HG03280 (cell line): ENCODE data around the gene STARD6.
"Not testable (repeated sequence)": the region's sequence is repeated elsewhere in the genome, so short reads cannot be mapped to it uniquely, and the experiment has no call there.

Experiments used
- ATAC-seq: cut with Tn5 transposase; IDR thresholded peaks from one replicate; pipeline ENCODE4 v1.9.1; 2021; ENCODE audit warnings: mild to moderate bottlenecking, moderate library complexity; ENCODE audit not compliant: unreplicated experiment

Gene STARD6

DNA sequence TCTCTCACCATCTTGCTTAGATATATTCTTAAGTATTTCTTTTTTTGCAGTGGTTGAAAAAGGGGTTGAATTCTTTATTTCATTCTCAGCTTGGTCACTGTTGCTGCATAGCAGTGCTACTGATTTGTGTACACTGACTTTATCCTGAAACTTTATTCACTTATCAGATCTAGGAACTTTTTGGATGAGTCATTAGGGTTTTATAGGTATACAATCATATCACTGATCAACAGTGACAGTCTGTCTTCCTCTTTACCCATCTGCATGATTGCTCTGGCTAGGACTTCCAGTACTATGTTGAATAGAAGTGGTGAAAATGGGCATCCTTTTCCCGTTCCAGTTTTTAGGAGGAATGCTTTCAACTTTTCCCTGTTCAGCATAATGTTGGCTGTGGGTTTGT, 6.5 kb downstream of the STARD6 start:
- no peak for ATAC-seq

DNA sequence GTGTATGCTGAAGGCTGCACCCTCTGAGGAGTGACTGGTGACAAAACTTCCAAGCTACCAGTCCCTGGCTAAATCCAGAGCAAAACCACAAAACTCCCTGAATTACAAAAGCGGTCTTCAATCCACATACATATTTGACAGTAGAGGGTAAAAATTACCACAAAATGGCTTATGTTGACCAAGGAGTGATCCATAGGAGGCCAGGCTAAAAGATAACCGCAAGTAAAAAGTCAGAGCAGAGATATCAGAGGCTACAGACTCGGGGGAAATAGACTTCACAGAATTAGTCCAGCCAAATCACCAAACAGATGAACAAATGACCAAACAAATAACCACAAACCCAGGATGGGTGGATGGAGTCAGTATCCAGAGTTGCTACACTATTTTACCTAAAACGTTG, 19.4 kb downstream of the STARD6 start:
- no peak for ATAC-seq

DNA sequence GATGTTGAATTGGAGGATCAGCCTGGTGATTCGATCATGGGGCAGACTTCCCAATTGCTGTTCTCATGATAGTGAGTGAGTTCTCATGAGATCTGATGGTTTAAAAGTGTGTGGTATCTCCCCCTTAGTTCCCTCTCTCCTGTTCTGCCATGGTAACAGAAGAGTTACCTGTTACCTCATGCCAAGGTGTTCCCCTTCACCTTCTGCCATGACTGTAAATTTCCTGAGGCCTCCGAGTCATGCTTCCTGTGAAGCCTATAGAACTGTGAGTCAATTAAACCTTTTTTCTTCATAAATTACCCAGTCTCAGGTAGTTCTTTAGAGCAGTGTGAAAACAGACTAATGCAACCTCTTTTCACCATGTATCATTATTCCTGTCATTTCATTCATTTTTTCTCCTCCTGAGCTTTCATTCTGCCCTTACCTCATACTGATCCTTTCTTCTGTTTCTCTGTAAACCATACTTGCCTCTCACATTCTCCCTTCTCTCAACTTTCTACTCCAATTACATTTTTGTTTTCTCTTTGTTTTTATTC, 22.0 kb downstream of the STARD6 start:
- ATAC-seq = no peak

DNA sequence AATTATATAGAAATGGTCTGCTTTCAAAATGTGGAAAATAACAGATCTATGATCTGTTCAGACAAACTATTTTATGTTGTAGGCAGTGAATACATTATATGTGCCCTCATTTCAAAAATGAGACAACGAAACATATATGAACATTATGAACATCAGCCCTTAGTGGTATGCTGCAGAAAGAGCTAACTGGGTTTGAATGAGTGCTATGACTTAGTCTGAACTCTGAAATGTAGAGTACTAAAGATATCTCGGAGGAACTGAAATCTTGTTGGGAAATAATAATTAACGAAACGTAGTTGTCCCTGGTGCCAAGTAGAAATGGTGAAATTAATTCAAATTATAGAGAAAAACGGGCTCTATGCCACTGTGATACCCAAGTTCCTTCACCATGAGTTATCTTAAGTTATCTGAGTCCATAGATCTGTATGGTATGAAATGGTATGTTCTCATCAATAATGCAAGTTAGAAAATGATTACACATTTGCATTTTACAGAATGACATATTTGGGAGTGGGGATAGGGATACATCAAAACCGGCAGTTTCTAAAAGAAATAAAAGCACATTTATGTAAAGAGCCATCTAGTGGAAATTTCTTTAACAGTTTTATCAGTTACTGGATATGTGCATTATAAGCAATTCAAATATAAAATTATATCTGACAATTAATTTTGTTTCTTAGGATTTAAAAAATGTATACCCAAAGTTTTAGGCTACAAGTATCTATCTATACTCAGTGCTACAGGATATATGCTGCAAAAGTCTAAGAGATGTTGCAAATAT, 26.7 kb downstream of the STARD6 start:
- ATAC-seq = no peak

DNA sequence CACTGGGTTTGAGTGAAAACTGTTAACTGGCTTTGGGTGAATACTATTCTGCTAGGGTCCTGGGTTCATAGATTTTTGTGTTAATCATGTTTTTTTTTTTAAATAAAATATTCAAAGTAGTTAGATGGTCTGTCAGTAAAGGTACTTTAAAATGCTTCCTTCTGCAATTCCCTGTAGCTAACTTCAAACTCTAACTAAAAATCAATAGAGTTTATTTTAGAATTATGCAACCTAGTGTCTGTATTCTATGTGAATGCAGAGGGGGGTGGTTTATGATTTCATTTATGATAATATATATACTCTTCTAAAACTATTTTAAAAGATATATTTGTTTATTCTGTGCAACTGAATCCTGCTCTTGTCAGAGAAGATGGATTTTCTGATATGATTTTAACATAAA, 27.9 kb downstream of the STARD6 start:
- ATAC-seq = no peak

DNA sequence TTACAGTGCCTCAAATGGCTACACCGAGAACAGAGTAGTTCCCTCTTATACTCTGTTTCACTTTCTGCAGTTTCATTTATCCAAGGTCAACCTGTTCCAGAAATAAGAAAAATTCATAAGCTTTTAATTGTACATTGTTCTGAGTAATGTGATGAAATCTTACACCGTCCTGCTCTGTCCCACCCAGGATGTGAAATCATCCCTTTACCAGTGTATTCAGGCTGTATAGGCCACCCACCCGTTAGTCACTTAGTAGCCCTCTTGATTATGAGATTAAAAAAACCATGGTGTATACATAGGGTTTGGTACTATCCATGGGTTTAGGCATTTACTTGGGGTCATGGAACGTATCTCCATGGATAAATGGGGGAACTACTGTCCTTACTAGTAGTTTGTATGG, 29.8 kb downstream of the STARD6 start:
- ATAC-seq = no peak

DNA sequence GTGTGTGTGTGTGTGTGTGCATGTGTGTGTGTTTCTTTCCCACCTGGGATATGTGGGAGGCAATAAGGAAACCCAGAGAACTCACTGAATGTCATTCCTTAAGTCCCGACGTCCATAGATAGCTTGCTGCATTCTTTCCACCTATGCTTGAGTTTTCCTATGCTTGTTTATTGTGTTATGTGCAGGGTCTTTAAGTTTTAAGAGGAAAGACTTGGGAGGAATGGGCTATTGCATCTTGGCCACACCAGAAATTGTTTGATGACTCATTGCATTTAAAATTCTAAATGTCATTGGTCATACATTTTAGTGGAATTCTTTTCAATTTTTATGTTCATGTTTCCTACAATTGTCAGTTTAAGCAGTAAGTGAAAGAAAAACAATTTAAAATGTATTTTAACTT, 33.7 kb downstream of the STARD6 start:
- no peak for ATAC-seq

DNA sequence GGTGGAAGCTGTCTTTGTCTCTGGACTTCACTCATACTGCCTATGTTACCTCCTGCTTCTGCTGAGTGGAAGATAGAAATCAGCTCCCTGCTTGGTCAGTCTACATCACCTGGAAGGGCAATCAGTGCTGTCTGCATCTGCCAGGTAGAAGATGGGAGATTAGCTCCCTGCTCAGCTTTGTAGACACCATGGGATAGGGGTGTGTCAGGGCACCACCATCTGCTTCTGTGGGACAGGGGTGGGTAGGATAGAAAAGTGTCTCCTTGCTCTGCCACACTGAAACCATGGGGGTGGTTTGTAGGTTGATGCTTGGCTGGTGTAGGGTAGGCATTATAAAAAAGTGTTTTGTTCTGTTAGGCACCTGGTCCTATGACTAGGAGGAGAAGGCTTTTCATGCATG, 34.1 kb downstream of the STARD6 start:
- ATAC-seq = no peak

DNA sequence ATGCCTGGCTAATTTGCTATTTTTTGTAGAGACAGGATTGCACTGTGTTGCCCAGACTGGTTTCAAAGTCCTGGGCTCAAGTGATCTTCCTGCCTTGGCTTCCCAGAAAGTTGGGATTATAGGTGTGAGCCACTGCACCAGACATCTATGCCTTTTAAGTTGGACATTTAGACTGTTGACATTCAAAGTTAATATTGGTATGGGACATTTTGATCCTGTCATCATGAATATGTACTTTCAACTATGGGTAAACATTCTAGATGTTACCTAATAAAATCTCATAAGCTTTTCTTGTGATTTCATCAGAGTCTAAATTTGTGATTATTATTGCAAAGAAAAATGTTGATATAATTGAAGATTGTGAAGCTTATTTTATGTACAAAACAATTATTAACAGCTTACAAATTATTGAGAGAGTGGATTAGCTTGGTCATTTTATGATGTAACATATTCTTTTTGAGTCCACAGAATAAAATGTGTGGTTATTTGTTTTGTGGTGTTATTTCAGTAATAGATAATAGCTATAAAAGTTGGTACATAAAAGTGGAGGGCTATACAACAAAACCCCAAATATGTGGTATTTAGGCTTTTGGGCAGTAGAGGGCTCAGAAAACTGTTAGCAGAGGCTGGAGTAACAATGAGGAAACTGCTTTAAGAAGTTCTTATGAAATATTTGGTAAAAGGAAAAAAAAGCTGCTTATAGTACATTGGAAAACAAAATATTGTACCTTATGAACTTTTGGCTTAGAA, 41.4 kb downstream of the STARD6 start:
- ATAC-seq = no peak

DNA sequence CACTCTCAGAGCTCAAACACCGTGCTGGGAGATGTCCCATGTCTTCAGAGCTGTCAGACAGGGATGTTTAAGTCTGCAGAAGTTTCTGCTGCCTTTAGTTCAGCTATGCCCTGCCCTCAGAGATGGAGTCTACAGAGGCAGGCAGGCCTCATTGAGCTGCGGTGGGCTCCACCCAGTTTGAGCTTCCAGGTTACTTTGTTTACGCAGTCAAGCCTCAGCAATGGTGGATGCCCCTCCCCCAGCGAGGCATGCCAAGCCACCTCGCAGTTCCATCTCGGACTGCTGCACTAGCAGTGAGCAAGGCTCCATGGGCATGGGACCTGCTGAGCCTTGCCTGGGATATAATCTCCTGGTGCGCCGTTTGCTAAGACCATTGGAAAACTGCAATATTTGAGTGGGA, 48.1 kb downstream of the STARD6 start:
- not testable (repeated sequence) for ATAC-seq

DNA sequence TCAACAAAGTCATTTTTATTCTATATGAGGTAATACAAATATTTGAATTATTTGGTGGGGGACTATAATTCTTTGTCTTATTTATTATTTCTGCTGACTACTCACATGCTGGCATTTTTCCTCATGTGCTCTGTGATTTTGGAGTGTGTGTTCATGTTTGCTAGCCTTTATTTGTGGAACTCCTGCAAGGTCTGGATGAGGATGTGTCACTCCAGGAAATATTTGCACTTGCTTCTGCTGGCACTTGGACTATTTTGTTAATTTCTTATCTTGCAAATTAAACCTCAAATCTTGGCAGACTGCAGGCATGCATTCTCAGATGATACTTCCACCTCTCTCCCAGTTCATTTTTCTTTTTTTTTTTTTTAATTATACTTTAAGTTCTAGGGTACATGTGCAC, 54.2 kb downstream of the STARD6 start:
- no peak for ATAC-seq

DNA sequence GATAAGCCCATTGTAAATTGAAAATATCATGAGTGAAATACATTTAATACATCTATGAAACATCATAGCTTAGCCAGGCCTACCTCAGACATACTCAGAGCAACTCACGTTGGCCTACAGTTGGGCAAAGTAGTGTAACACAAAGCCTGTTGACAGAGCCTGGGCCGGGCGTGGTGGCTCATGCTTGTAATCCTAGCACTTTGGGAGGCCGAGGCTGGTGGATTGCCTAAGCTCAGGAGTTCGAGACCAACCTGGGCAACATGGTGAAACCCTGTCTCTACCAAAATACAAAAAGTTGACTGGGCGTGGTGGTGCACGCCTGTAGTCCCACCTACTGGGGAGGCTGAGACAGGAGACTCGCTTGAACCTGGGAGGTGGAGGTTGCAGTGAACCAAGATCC, 58.7 kb downstream of the STARD6 start:
- ATAC-seq = not testable (repeated sequence)

DNA sequence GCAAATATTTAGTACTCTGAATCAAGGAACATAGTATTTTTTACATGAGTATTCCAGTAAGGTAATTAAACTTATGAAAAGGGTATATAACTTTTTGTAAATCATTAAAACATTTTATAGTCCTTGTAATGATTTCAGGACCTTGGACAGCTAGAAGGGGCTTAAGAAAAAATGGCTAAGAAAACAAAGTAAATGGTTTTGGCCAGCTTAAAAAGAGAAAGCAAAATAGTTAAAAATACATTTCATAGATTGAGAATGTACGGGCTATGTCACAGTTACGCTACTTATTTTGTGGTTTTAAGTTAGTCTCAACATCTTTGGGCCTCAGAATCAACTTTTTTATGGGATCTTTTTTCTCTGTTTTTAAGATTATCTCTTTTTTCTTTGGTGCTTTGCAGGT, 61.6 kb downstream of the STARD6 start:
- no peak for ATAC-seq

DNA sequence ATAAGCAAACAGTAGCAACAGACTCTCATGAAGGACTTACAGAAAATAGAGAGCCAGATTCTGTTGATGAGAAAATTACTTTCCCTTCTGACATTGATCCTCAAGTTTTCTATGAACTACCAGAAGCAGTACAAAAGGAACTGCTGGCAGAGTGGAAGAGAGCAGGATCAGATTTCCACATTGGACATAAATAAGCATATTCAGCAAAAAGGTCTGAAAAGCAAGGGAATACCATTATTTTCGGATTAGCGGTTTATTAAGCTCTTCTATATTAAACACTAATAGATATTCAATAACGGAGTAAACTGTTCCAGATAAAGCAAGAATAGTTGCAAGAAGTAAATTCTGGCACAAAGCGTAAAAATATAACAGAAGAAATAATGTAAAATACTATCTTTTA, 63.4 kb downstream of the STARD6 start:
- no peak for ATAC-seq

DNA sequence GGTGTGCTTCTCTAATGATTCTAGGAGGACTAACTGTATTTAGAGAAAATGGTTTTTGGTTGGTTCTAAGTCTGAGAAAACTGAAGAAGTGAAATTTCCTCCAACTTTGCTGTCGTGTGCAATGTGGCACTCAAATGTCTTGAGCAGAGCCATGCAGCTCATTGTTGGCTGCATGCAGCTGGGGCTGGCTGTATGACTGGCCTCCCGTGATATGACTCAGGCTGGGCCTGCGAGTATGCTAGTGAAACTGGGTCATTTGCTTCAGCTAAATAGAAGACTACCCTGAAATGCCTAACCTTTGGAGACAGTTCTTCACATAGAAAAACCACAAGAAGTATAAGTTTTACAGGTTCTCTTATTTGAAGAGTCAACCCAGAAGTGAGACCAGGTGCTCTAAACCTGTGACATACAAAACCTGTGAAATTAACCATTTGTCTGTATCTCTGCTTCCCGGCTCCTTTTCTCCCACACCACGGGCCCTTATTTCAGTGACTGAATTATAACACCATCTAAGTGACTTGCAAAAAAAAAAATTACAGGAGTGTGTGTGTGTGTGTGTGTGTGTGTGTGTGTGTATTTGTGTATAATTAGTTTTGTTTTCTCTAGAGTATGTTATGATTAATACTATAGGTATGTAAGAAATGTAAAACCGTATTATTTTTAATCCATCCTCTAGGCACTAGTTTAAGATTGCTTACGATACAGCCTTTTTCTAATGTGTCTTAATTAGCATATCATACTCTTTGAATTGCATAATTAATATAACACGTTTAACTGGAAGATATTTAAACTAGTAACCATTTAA, 72.5 kb downstream of the STARD6 start:
- ATAC-seq = peak; percentile 100

DNA sequence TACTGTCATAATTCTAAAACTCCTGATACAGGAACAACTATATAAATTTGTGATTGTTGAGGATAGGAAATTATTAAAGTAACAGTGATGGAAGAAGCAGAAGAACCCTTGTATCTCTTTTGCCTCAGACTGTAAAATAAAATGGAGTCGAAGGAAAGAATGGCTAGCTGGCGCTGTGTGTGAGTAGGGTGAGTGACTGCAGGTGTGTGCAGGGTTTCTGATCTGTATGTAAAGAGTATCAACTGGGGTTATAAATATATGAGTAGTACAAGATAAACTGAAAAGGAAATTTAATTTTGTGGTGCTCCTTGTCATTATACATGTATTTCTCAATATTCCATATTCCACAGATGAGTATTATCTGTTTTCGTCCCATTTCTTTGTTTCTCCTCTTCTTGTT, 73.1 kb downstream of the STARD6 start:
- ATAC-seq = peak; percentile 37

DNA sequence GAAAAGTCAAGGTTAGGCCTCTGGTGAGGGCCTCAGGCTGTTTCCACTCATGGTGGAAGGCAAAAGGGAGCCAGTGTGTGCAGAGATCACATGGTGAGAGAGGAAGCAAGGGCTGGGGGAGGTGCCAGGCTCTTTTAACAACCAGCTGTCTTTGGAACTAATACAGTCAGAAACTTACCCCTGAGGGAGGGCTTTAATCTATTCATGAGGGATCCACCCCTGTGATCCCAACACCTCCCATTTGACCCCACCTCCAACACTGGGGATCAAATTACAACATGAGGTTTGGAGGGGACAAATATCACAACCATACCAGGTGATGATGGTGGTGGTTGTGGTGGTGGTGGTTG, 77.5 kb downstream of the STARD6 start:
- no peak for ATAC-seq

DNA sequence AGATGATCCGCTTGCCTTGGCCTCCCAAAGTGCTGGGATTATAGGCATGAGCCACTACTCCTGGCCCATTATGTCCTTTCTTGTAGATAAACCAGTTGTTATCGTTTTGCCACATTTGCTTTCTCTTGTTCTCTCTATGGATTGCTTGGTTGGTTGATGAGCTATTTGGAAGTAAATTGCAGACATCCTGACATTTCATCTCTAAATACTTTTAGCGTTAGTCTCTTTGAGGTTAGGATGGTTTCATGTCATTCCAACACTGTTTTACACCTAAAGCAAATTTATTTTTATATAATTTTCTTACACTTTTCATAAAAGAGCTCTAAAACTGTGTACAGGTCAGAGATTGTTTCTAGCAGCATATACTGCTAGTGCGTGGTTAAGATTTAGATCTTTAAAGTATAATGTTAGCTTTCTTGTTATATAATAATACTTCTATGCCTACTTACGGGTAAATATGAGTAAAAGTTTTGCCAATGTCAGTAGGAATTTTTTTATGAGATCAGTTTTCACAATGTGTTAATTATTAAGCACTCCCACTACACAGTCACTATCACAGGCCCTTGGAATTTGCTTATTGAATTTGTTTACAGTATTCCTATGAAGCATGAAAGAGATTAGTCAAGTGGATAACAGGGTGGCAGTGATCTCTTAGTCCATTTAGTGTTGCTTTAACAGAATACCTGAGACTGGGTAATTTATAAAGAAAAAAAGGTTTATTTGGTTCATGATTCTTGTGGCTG, 78.0 kb downstream of the STARD6 start:
- no peak for ATAC-seq

DNA sequence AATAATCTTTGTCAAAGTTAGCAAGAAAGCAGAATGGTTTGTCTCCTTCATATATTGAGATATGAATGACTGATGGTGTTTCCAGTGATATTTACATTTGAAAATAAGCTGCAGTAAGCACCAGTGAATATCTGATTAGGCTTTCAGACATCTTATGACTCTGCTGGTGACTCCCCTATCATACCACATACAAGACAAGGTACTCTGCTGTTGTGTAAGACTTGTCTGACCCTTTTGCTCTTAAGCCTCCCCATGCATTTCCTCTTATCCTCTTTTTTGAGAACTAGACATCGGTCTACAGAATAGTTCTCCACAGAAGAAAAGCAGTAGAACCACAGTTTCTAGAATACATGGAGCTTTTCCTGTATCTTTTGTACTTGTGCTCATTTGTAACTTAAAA, 79.0 kb downstream of the STARD6 start:
- no peak for ATAC-seq

DNA sequence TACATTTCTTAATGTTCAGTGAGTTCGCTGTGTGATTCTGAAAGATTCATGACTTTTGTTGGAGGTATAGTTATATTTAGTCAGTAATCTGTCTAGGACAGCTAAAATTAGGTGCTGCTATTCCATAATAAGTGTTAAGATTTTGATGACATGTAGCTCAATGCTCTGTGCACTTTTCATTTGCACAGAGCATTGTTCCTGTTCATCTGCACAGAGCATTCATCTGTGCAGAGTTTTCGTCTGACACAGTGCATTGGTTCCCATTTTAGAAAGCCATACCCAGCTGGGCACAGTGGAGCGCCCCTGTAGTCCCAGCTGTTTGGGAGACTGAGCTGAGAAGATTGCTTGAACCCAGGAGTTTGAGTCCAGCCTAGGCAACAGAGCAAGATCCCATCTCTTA, 79.8 kb downstream of the STARD6 start:
- ATAC-seq = no peak
